Osteoblast (primary cell): ENCODE measurements around the gene MAML2. TPM values are rescaled to one million over a fixed set of nuclear protein-coding genes. Genes with fewer than 3 reads are reported as not detected.

Experiments used
- DNase-seq: peaks from one replicate; pipeline ENCODE4 v3.0.0; 2011; ENCODE audit warnings: low spot score, mixed read lengths; ENCODE audit not compliant: insufficient read length; ENCODE audit errors: missing footprints
- H2AFZ ChIP-seq: 2 replicates; pipeline ENCODE4 v1.6.0; 2011; ENCODE audit warnings: mild to moderate bottlenecking, low read length
- H3K27ac ChIP-seq: 2 replicates; pipeline ENCODE4 v1.5.1; 2011; ENCODE audit warnings: mild to moderate bottlenecking, low read depth, low read length, moderate library complexity
- H3K27me3 ChIP-seq: 2 replicates; pipeline ENCODE4 v1.6.0; 2012; ENCODE audit warnings: mild to moderate bottlenecking, control low read depth, inconsistent platforms, low read length, moderate library complexity; ENCODE audit not compliant: insufficient read depth
- H3K36me3 ChIP-seq: 2 replicates; pipeline ENCODE4 v1.5.1; 2011; ENCODE audit warnings: mild to moderate bottlenecking, low read length, control low read depth, moderate library complexity; ENCODE audit not compliant: insufficient read depth
- H3K4me1 ChIP-seq: 2 replicates; pipeline ENCODE4 v1.5.1; 2011; ENCODE audit warnings: mild to moderate bottlenecking, low read length, control low read depth, moderate library complexity; ENCODE audit not compliant: insufficient read depth
- H3K4me2 ChIP-seq: 2 replicates; pipeline ENCODE4 v1.6.0; 2011; ENCODE audit warnings: mild to moderate bottlenecking, low read length; ENCODE audit not compliant: insufficient read depth
- H3K4me3 ChIP-seq: fragments of 200-600 bp; sonication (generic); 3 replicates; pipeline ENCODE4 v1.5.1; 2012; ENCODE audit warnings: mild to moderate bottlenecking, low read length, inconsistent platforms; ENCODE audit not compliant: insufficient read depth
- H3K79me2 ChIP-seq: 2 replicates; pipeline ENCODE4 v1.6.0; 2012; ENCODE audit warnings: mild to moderate bottlenecking, low read length, control low read depth, inconsistent platforms; ENCODE audit not compliant: insufficient read depth
- H3K9me3 ChIP-seq: 2 replicates; pipeline ENCODE4 v1.5.1; 2011; ENCODE audit warnings: low read depth, low read length, control low read depth
- H4K20me1 ChIP-seq: 2 replicates; pipeline ENCODE4 v1.6.0; 2012; ENCODE audit warnings: mild to moderate bottlenecking, low read length, control low read depth; ENCODE audit not compliant: insufficient read depth
- total RNA-seq: library from RNA; depleted of rRNA; stranded (reverse); fragments of >200 nt; gene quantifications from 2 replicates; pipeline ENCODE4 v1.2.3, GENCODE V29; 2012
- TF ChIP-seq, protein P1 (sequence below): IDR thresholded peaks from 2 replicates; pipeline ENCODE4 v1.5.1; 2011; ENCODE audit warnings: mild to moderate bottlenecking, low read depth, low read length, moderate library complexity; ENCODE audit errors: extremely low read depth

MAML2 gene
- total RNA-seq, 1 donor: 17.4 TPM

DNA sequence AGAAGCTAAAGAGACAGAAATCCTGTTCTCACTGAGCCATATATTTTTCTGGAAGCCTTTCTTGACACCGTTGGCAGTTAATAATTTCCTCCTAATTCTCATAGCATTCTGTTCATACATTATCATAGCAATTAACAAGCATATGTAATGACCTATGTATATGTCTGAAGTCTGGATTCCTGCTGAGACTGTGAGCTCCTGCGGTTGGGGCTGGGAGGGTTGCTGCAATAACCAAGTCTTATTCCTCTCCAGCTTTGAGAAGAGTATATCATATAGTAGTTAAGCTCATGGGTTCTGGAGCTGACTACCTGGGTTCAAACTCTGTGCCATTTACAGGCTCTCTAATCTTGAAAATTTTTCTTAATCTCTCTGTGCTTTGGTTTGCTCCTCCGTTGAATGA is 175.2 kb downstream of the MAML2 start:
- DNase-seq: no peak
- H3K36me3 ChIP-seq: peaks cover 6% of the 10 kb centered on the region
- H3K9me3 ChIP-seq: no peaks in the 10 kb centered on the region
- no peaks in the 10 kb centered on the region for H4K20me1 ChIP-seq
- no peak overlapping the region for H3K4me2 ChIP-seq
- H3K4me3 ChIP-seq: no peak overlapping the region
- no peak overlapping the region for H3K27ac ChIP-seq
- no peak overlapping the region for H2AFZ ChIP-seq
- peaks cover 55% of the 10 kb centered on the region for H3K4me1 ChIP-seq
- TF ChIP-seq, protein P1, sequence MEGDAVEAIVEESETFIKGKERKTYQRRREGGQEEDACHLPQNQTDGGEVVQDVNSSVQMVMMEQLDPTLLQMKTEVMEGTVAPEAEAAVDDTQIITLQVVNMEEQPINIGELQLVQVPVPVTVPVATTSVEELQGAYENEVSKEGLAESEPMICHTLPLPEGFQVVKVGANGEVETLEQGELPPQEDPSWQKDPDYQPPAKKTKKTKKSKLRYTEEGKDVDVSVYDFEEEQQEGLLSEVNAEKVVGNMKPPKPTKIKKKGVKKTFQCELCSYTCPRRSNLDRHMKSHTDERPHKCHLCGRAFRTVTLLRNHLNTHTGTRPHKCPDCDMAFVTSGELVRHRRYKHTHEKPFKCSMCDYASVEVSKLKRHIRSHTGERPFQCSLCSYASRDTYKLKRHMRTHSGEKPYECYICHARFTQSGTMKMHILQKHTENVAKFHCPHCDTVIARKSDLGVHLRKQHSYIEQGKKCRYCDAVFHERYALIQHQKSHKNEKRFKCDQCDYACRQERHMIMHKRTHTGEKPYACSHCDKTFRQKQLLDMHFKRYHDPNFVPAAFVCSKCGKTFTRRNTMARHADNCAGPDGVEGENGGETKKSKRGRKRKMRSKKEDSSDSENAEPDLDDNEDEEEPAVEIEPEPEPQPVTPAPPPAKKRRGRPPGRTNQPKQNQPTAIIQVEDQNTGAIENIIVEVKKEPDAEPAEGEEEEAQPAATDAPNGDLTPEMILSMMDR: no peak
- H3K79me2 ChIP-seq: peaks cover 73% of the 10 kb centered on the region
- no peaks in the 10 kb centered on the region for H3K27me3 ChIP-seq

DNA sequence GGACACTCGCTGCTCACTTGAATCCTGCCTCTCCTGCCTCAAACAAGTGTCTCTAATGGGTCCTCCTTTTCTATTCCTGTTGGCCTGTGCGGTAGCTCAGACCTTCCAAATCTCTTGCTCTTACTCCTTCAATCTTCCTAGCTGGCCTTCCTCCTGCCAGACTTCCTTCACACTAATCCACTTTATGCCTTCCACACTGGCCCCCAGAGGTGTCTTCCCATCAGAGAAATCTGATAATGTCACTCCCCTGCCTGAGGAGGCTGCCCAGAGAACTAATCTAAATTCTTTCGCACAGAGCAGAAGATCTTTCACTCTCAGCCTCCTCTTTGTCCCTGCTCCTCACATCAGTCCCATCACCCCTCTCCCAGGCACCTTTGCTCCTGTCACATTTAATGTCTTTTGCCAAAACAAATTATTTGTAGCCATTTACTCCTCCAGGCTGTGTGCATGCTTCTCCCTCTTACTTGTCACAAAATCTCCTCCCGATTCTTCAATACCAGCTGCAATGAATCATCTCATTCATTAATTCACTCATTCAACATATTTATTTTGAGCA is 175.7 kb downstream of the MAML2 start:
- no peak overlapping the region for H3K4me2 ChIP-seq
- no peaks in the 10 kb centered on the region for H4K20me1 ChIP-seq
- peaks cover 59% of the 10 kb centered on the region for H3K4me1 ChIP-seq

GRCh38 chr11:96162816-96163499 is 180.0 kb downstream of the MAML2 start:
- Histone ChIP-seq H3K27ac (peak overlapping the region; percentile 93), H3K9me3 (no peaks in the 10 kb centered on the region), H2AFZ (peak overlapping the region; percentile 64), H3K79me2 (peaks cover 72% of the 10 kb centered on the region), H3K36me3 (no peaks in the 10 kb centered on the region), H3K4me3 (peak overlapping the region; percentile 49), H3K27me3 (no peaks in the 10 kb centered on the region), H3K4me2 (peak overlapping the region; percentile 75), H3K4me1 (peaks cover 66% of the 10 kb centered on the region), H4K20me1 (no peaks in the 10 kb centered on the region)
- DNase-seq: peak; percentile 90
- TF ChIP-seq, protein P1: no peak

More for the DNA sequence above, 175.7 kb downstream of the MAML2 start:
- no peak for DNase-seq
- peaks cover 70% of the 10 kb centered on the region for H3K79me2 ChIP-seq
- H3K36me3 ChIP-seq: peaks cover 6% of the 10 kb centered on the region
- H3K9me3 ChIP-seq: no peaks in the 10 kb centered on the region
- no peaks in the 10 kb centered on the region for H3K27me3 ChIP-seq
- TF ChIP-seq, protein P1: no peak
- no peak overlapping the region for H3K4me3 ChIP-seq
- no peak overlapping the region for H2AFZ ChIP-seq
- H3K27ac ChIP-seq: peak overlapping the region; percentile 62

DNA sequence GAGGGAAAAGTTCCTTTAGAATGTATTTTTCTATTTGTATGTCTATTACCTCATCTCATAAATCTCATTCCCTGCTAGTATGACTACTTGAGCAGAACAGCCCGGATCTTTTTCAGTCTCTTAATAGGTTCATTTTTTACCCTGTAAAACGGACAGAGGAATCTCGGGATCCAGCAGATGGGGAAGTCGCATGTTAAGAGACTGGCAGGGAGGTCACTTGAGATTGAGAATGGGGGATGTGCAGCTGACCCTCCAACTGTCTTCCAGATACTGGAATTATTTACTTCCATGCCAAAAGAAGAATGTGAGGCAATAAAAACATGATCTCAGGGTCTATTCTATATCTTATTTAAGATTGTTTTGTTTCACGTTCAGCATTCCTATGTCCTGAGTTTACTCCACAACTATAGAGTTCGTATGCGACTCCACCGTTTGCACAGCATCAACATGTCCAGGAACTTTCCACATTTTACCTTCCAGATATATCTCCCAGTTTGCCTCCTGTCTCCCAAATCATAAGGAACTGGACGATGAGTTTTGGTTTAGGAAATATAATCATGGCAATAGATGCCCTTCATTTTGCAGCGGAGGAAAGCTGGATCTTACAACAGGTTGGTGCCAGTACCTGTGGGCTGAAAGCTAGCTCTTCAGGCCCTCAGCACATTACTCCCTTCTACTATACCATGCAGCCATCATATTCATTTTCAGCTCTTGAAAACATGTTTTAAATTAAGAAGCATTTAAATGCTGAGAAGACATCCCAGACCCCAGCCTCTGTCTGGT is 181.5 kb downstream of the MAML2 start:
- Histone ChIP-seq H2AFZ (no peak overlapping the region), H3K27me3 (no peaks in the 10 kb centered on the region), H3K79me2 (peaks cover 61% of the 10 kb centered on the region), H4K20me1 (no peaks in the 10 kb centered on the region), H3K4me2 (peak overlapping the region; percentile 22), H3K27ac (peak overlapping the region; percentile 93), H3K9me3 (no peaks in the 10 kb centered on the region), H3K36me3 (no peaks in the 10 kb centered on the region), H3K4me3 (no peak overlapping the region), H3K4me1 (peaks cover 66% of the 10 kb centered on the region)
- peak; percentile 64 for DNase-seq
- TF ChIP-seq, protein P1: no peak
